Medulla oblongata (tissue), 1 donor: ENCODE measurements around the gene BCO2.

ENCODE experiments used
- DNase-seq: peaks from one replicate; pipeline ENCODE4 v3.0.0-alpha.2; 2015; ENCODE audit errors: extremely low spot score

BCO2 gene

GRCh38 chr11:112249871-112250610, 74.7 kb downstream of the BCO2 start:
- no peak for DNase-seq

GRCh38 chr11:112253605-112254242, 78.4 kb downstream of the BCO2 start:
- DNase-seq, result no peak

GRCh38 chr11:112255067-112255720, 79.9 kb downstream of the BCO2 start:
- DNase-seq, result peak; percentile 26

GRCh38 chr11:112260490-112260889, 85.2 kb downstream of the BCO2 start, which contains the start of gene PLET1:
PLET1 (minus strand) TSS chr11:112260860; CDS start chr11:112260589, 271 bp downstream.
- no peak for DNase-seq

- DNase-seq, result no peak
These were observed 90.5 kb downstream of the BCO2 start for GRCh38 chr11:112265659-112266409.

GRCh38 chr11:112266410-112266778, 91.1 kb downstream of the BCO2 start:
- no peak for DNase-seq

GRCh38 chr11:112267188-112267591, 91.9 kb downstream of the BCO2 start:
- DNase-seq, result no peak

GRCh38 chr11:112268406-112268805, 93.1 kb downstream of the BCO2 start:
- DNase-seq, result no peak
